Stimulated activated CD8-positive, alpha-beta memory T cell treated with anti-CD3 and anti-CD28 coated beads, Interleukin-15, amount 100 ng/mL, for 1 hour (primary cell): ENCODE data around the gene DIPK1A.
"Not testable (repeated sequence)": the region's sequence is repeated elsewhere in the genome, so short reads cannot be mapped to it uniquely, and the experiment has no call there.

Experiments used
- DNase-seq: peaks from one replicate; pipeline ENCODE4 v3.0.0-alpha.2; 2020; ENCODE audit warnings: low read depth

DIPK1A gene

GRCh38 chr1:92921031-92922023 is 39.9 kb downstream of the DIPK1A start:
- no peak for DNase-seq

GRCh38 chr1:92916899-92917298 is 44.4 kb downstream of the DIPK1A start:
- no peak for DNase-seq

GRCh38 chr1:92915547-92915946 is 45.7 kb downstream of the DIPK1A start:
- no peak for DNase-seq

GRCh38 chr1:92913093-92913819 is 48.0 kb downstream of the DIPK1A start:
- no peak for DNase-seq

- DNase-seq = no peak
Observed at GRCh38 chr1:92910081-92910480, 51.2 kb downstream of the DIPK1A start.

- DNase-seq = no peak
Observed at GRCh38 chr1:92909321-92909720, 51.9 kb downstream of the DIPK1A start.

GRCh38 chr1:92907949-92908684 is 53.1 kb downstream of the DIPK1A start:
- DNase-seq = no peak

GRCh38 chr1:92903765-92904164 is 57.5 kb downstream of the DIPK1A start:
- no peak for DNase-seq

- DNase-seq = no peak
Observed at GRCh38 chr1:92902406-92902744, 58.9 kb downstream of the DIPK1A start.

GRCh38 chr1:92901699-92902405 is 59.4 kb downstream of the DIPK1A start:
- DNase-seq = no peak

- DNase-seq = no peak
Observed at GRCh38 chr1:92901126-92901525, 60.1 kb downstream of the DIPK1A start.

- DNase-seq = no peak
Observed at GRCh38 chr1:92900539-92900938, 60.7 kb downstream of the DIPK1A start.

GRCh38 chr1:92899780-92900179 is 61.5 kb downstream of the DIPK1A start:
- DNase-seq = no peak

GRCh38 chr1:92898053-92898452 is 63.2 kb downstream of the DIPK1A start:
- DNase-seq = not testable (repeated sequence)

GRCh38 chr1:92887465-92887864 is 73.8 kb downstream of the DIPK1A start:
- no peak for DNase-seq

GRCh38 chr1:92886886-92887419 is 74.3 kb downstream of the DIPK1A start:
- no peak for DNase-seq

- no peak for DNase-seq
Observed at GRCh38 chr1:92884195-92884594, 77.1 kb downstream of the DIPK1A start.

- DNase-seq = no peak
Observed at GRCh38 chr1:92883297-92883696, 78.0 kb downstream of the DIPK1A start.

GRCh38 chr1:92882819-92883218 is 78.4 kb downstream of the DIPK1A start:
- peak; percentile 22 for DNase-seq

GRCh38 chr1:92881391-92881790 is 79.9 kb downstream of the DIPK1A start:
- DNase-seq = no peak

GRCh38 chr1:92879316-92879968 is 81.8 kb downstream of the DIPK1A start:
- DNase-seq = no peak
